WTC11 (cell line): Measurements from ENCODE around the gene ACOT2. TPM values are rescaled to one million over a fixed set of nuclear protein-coding genes. Genes with fewer than 3 reads are reported as not detected.

Experiments used
- ATAC-seq: fragments of 200-7000 bp; cut with Tn5 transposase; 2 replicates; pipeline ENCODE4 v1.10.0; 2021; ENCODE audit warnings: mild to moderate bottlenecking, moderate library complexity
- CTCF ChIA-PET: fragments of 300-600 bp; sonication (Branson Sonifier 250); formaldehyde crosslinking; loops from one replicate; lab custom pipeline; 2021; ENCODE audit warnings: antibody characterized with exemption; lab: Charles Lee
- POLR2A ChIA-PET: fragments of 350-600 bp; sonication (Branson Sonifier 250); formaldehyde crosslinking; loops from one replicate; lab custom pipeline; 2021; ENCODE audit warnings: antibody characterized with exemption; lab: Charles Lee
- DNase-seq: peaks from one replicate; pipeline ENCODE4 v3.0.0; 2021; ENCODE audit warnings: low spot score
- H3K27ac Mint-ChIP-seq: 2 replicates; pipeline ENCODE4 v1.8.0; 2021; ENCODE audit warnings: mixed read lengths
- H3K27me3 Mint-ChIP-seq: 2 replicates; pipeline ENCODE4 v1.8.0; 2021; ENCODE audit warnings: low read depth, mild to moderate bottlenecking, moderate library complexity, mixed read lengths
- H3K36me3 Mint-ChIP-seq: 2 replicates; pipeline ENCODE4 v1.8.0; 2021; ENCODE audit warnings: mixed read lengths
- H3K4me1 Mint-ChIP-seq: 2 replicates; pipeline ENCODE4 v1.8.0; 2022; ENCODE audit warnings: mixed read lengths
- H3K4me3 Mint-ChIP-seq: 2 replicates; pipeline ENCODE4 v1.8.0; 2021; ENCODE audit warnings: mild to moderate bottlenecking, moderate library complexity, mixed read lengths
- H3K9me3 Mint-ChIP-seq: 2 replicates; pipeline ENCODE4 v1.8.0; 2021; ENCODE audit warnings: mixed read lengths
- CREM ChIP-seq: sonication (generic); formaldehyde crosslinking; IDR thresholded peaks from 2 replicates; pipeline ENCODE4 v1.8.1; 2022; ENCODE audit warnings: mild to moderate bottlenecking, missing genetic modification reagents, moderate library complexity
- EMX1 ChIP-seq: fragments of 250-450 bp; sonication (Bioruptor Pico); IDR thresholded peaks from 2 replicates; pipeline ENCODE4 v1.8.0; 2021; ENCODE audit warnings: mild to moderate bottlenecking
- FOXJ3 ChIP-seq: sonication (generic); formaldehyde crosslinking; IDR thresholded peaks from 2 replicates; pipeline ENCODE4 v1.9.0; 2021; ENCODE audit warnings: missing genetic modification reagents, mild to moderate bottlenecking, borderline replicate concordance
- GRHL2 ChIP-seq: fragments of 250-450 bp; sonication (Bioruptor Pico); IDR thresholded peaks from 2 replicates; pipeline ENCODE4 v1.8.0; 2022; ENCODE audit warnings: mild to moderate bottlenecking, moderate library complexity; ENCODE audit not compliant: insufficient replicate concordance, severe bottlenecking
- HMGXB4 ChIP-seq: sonication (generic); formaldehyde crosslinking; IDR thresholded peaks from 2 replicates; pipeline ENCODE4 v1.8.1; 2023; ENCODE audit warnings: mild to moderate bottlenecking, moderate library complexity, missing genetic modification reagents
- MXD4 ChIP-seq: fragments of 250-450 bp; sonication (Bioruptor Pico); IDR thresholded peaks from 2 replicates; pipeline ENCODE4 v1.8.0; 2021; ENCODE audit warnings: mild to moderate bottlenecking, moderate library complexity, borderline replicate concordance
- NFE2L1 ChIP-seq: sonication (generic); formaldehyde crosslinking; IDR thresholded peaks from 2 replicates; pipeline ENCODE4 v1.8.1; 2023; ENCODE audit warnings: missing genetic modification reagents
- NR1H2 ChIP-seq: sonication (generic); formaldehyde crosslinking; IDR thresholded peaks from 2 replicates; pipeline ENCODE4 v1.9.0; 2021; ENCODE audit warnings: mild to moderate bottlenecking, moderate library complexity, missing genetic modification reagents
- SOX15 ChIP-seq: fragments of 250-450 bp; sonication (Bioruptor Pico); IDR thresholded peaks from 2 replicates; pipeline ENCODE4 v1.9.0; 2021; ENCODE audit warnings: mild to moderate bottlenecking
- SP1 ChIP-seq: sonication (generic); formaldehyde crosslinking; conservative IDR thresholded peaks from 2 replicates; pipeline ENCODE4 v1.8.1; 2022; ENCODE audit warnings: missing genetic modification reagents
- USF1 ChIP-seq: sonication (generic); formaldehyde crosslinking; IDR thresholded peaks from 2 replicates; pipeline ENCODE4 v1.8.0; 2022; ENCODE audit warnings: mild to moderate bottlenecking, missing genetic modification reagents
- ZNF121 ChIP-seq: sonication (generic); formaldehyde crosslinking; IDR thresholded peaks from 2 replicates; pipeline ENCODE4 v1.8.0; 2023; ENCODE audit warnings: missing genetic modification reagents
- ZNF317 ChIP-seq: sonication (generic); formaldehyde crosslinking; IDR thresholded peaks from 2 replicates; pipeline ENCODE4 v1.8.1; 2023; ENCODE audit warnings: low read depth, mild to moderate bottlenecking, moderate library complexity, missing genetic modification reagents, borderline replicate concordance
- ZNF423 ChIP-seq: fragments of 250-450 bp; sonication (Bioruptor Pico); IDR thresholded peaks from 2 replicates; pipeline ENCODE4 v2.1.2; 2022; ENCODE audit warnings: mild to moderate bottlenecking, moderate library complexity
- total RNA-seq: library from RNA; stranded (reverse); gene quantifications from 3 replicates; pipeline ENCODE4 v1.2.3, GENCODE V29; 2021
- TF ChIP-seq, protein P1 (sequence below): sonication (generic); formaldehyde crosslinking; IDR thresholded peaks from 2 replicates; pipeline ENCODE4 v1.8.0; 2022; ENCODE audit warnings: mild to moderate bottlenecking, missing genetic modification reagents
- TF ChIP-seq, protein P2 (sequence below): sonication (generic); formaldehyde crosslinking; IDR thresholded peaks from 2 replicates; pipeline ENCODE4 v1.8.0; 2023; ENCODE audit warnings: missing genetic modification reagents
- TF ChIP-seq, protein P3 (sequence below): sonication (generic); formaldehyde crosslinking; IDR thresholded peaks from 2 replicates; pipeline ENCODE4 v1.8.1; 2022; ENCODE audit warnings: low read depth, mild to moderate bottlenecking, moderate library complexity, missing genetic modification reagents, borderline replicate concordance
- TF ChIP-seq, protein P4 (sequence below): sonication (generic); formaldehyde crosslinking; IDR thresholded peaks from 2 replicates; pipeline ENCODE4 v1.8.1; 2022; ENCODE audit warnings: low read depth, missing genetic modification reagents, borderline replicate concordance

The ACOT2 gene
- total RNA-seq, 1 experiment from 2014 or later: 13.7 TPM

DNA sequence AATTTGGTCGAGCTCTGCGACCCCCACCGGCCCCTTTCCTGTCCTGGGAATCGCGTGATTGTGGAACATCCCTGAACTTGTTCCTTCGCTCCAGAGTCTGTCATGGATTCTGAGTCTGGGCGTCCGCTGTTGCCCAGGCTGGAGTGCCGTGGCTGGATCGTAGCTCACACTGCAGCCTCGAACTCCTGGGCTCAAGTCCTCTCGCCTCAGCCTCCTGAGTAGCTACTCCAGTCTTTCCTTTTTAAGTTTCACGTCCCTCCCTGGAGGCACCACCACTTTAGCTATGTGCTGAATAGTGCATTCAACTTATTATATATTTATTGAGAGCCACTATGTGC, 44.0 kb downstream of the ACOT2 start:
- no peak for TF ChIP-seq NR1H2
- no peak for TF ChIP-seq ZNF121 (CRISPR knock-in tag)
- Mint-ChIP-seq H3K9me3 (peaks cover 3% of the 10 kb centered on the region; the same call in 1 of the 2 replicates), H3K27ac (no peak overlapping the region), H3K4me1 (peaks cover 8% of the 10 kb centered on the region), H3K4me3 (peak overlapping the region; percentile 88), H3K36me3 (peaks cover 5% of the 10 kb centered on the region), H3K27me3 (peaks cover 47% of the 10 kb centered on the region)
- ChIA-PET POLR2A (interaction anchor here (1.1 to 1.7 kb wide), 5 partner anchors 11 to 477 kb away, joined by 3 to 6 read pairs (median 4); partner anchors contain the start of genes PSEN1 and RIOX1), CTCF (interaction anchor here (0.8 to 1.9 kb wide), 8 partner anchors 11 to 116 kb away, joined by 3 to 16 read pairs (median 6); partner anchors contain the start of gene ACOT2)
- DNase-seq (no peak), ATAC-seq (peak; percentile 9)

GRCh38 chr14:73613419-73613963, 44.5 kb downstream of the ACOT2 start:
- 0 out of 2 replicates have a peak, but pooled peaks cover under 1% of the 10 kb centered on the region for H3K36me3 Mint-ChIP-seq
- H3K27ac Mint-ChIP-seq: no peak overlapping the region
- ChIA-PET CTCF (interaction anchor here (0.7 to 1.9 kb wide), 5 partner anchors 11 to 105 kb away, joined by 3 to 16 read pairs (median 5); partner anchors contain the start of gene ACOT2), POLR2A (interaction anchor here (0.7 to 1.7 kb wide), 5 partner anchors 10 to 477 kb away, joined by 3 to 6 read pairs (median 4); partner anchors contain the start of genes PSEN1 and RIOX1)
- TF ChIP-seq EMX1 (CRISPR knock-in tag) (no peak), HMGXB4 (CRISPR knock-in tag) (no peak), GRHL2 (CRISPR knock-in tag) (no peak), SP1 (CRISPR knock-in tag) (no peak), NFE2L1 (CRISPR knock-in tag) (no peak), NR1H2 (no peak), FOXJ3 (CRISPR knock-in tag) (no peak), SOX15 (no peak), ZNF317 (CRISPR knock-in tag) (no peak), USF1 (no peak), CREM (no peak)
- TF ChIP-seq, protein P1, sequence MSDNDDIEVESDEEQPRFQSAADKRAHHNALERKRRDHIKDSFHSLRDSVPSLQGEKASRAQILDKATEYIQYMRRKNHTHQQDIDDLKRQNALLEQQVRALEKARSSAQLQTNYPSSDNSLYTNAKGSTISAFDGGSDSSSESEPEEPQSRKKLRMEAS (CRISPR knock-in tag): no peak
- TF ChIP-seq, protein P2, sequence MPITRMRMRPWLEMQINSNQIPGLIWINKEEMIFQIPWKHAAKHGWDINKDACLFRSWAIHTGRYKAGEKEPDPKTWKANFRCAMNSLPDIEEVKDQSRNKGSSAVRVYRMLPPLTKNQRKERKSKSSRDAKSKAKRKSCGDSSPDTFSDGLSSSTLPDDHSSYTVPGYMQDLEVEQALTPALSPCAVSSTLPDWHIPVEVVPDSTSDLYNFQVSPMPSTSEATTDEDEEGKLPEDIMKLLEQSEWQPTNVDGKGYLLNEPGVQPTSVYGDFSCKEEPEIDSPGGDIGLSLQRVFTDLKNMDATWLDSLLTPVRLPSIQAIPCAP (CRISPR knock-in tag): no peak
- peak overlapping the region; percentile 88 for H3K4me3 Mint-ChIP-seq
- DNase-seq (no peak), ATAC-seq (no peak)
- peaks cover 47% of the 10 kb centered on the region for H3K27me3 Mint-ChIP-seq
- peaks cover 8% of the 10 kb centered on the region for H3K4me1 Mint-ChIP-seq
- H3K9me3 Mint-ChIP-seq: no peaks in the 10 kb centered on the region

GRCh38 chr14:73616831-73617230, 47.8 kb downstream of the ACOT2 start:
- DNase-seq (no peak), ATAC-seq (no peak)
- Mint-ChIP-seq H3K9me3 (no peaks in the 10 kb centered on the region), H3K27ac (no peak overlapping the region), H3K4me1 (peaks cover 8% of the 10 kb centered on the region), H3K4me3 (no peak overlapping the region), H3K27me3 (peaks cover 40% of the 10 kb centered on the region), H3K36me3 (no peaks in the 10 kb centered on the region)
- POLR2A ChIA-PET: interaction anchor here (0.5 to 0.6 kb wide), 2 partner anchors 47 to 420 kb away, joined by 3 to 4 read pairs; no protein-coding TSS in a partner anchor
- CTCF ChIA-PET: no interaction called here
- peak; percentile 18; the same call in 1 of the 2 replicates for TF ChIP-seq ZNF423 (CRISPR knock-in tag)
- TF ChIP-seq, protein P3, sequence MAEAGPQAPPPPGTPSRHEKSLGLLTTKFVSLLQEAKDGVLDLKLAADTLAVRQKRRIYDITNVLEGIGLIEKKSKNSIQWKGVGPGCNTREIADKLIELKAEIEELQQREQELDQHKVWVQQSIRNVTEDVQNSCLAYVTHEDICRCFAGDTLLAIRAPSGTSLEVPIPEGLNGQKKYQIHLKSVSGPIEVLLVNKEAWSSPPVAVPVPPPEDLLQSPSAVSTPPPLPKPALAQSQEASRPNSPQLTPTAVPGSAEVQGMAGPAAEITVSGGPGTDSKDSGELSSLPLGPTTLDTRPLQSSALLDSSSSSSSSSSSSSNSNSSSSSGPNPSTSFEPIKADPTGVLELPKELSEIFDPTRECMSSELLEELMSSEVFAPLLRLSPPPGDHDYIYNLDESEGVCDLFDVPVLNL: no peak
- TF ChIP-seq, protein P4, sequence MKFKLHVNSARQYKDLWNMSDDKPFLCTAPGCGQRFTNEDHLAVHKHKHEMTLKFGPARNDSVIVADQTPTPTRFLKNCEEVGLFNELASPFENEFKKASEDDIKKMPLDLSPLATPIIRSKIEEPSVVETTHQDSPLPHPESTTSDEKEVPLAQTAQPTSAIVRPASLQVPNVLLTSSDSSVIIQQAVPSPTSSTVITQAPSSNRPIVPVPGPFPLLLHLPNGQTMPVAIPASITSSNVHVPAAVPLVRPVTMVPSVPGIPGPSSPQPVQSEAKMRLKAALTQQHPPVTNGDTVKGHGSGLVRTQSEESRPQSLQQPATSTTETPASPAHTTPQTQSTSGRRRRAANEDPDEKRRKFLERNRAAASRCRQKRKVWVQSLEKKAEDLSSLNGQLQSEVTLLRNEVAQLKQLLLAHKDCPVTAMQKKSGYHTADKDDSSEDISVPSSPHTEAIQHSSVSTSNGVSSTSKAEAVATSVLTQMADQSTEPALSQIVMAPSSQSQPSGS (CRISPR knock-in tag): no peak
- no peak for TF ChIP-seq MXD4 (CRISPR knock-in tag)
